GM21576 (cell line): ENCODE data around the gene SPRR3.

ENCODE experiments used
- ATAC-seq: cut with Tn5 transposase; IDR thresholded peaks from one replicate; pipeline ENCODE4 v1.9.1; 2021; ENCODE audit warnings: mild to moderate bottlenecking, moderate library complexity; ENCODE audit not compliant: unreplicated experiment

Gene SPRR3

GRCh38 chr1:153001382-153001781, at the start of gene SPRR3:
SPRR3 (plus strand) TSS chr1:153001749; CDS start chr1:153003021, 1,272 bp downstream.
- no peak for ATAC-seq

- no peak for ATAC-seq
These were observed 47.8 kb upstream of the SPRR3 start for GRCh38 chr1:152953761-152954160.

DNA sequence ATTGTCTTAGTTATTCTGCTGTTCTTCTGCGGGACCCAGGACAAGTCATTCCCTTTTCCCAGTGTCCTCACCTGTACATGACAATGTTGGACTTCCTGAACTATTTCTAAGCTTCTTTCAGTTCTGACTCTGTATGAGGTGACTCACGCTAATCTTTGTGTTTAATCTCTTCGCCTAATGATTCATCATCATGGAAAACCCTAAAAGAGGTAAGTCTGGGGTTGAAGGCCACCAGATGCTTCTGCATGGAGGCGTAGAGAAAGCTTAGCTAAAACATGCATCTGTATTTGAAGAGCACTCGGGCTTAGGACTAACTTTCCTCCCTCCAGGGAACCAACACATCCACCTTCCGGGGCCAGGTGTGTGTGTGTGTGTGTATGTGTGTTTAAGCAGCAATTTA, 47.1 kb upstream of the SPRR3 start:
- ATAC-seq = no peak

- no peak for ATAC-seq
These were observed 44.0 kb upstream of the SPRR3 start for GRCh38 chr1:152957561-152957960.

- ATAC-seq = no peak
These were observed 42.3 kb upstream of the SPRR3 start for GRCh38 chr1:152959273-152959672.

DNA sequence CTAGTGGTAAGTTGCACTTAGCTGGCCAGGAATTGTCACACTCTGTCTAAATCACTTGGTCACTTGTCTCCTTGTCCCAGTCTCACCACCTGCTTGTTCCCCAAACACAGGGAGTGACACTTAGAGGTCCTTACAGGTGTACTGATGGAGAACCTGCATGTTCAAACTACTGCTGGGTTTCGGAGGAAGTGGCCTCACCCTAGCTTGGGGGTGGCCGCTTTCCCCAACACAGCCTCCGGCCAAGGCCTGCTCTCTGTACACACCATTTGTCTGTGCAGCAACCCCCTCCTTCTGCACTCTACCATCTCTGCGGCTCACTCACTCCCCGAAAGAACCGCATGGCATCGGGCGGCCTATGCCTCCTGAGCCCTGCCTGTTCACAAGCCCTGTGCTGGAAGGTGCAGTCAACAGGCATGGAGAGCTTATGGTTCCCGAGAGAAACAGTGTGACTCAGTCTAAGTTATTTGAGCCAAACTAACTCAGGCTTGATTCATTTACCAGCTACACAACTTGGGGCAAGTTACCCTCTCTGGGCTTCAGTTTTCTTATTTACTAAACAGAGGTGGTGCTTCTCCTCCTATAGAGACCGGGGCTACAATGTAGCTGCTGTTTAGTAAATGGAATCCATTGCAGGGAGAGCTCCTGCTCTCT, 41.6 kb upstream of the SPRR3 start:
- ATAC-seq = no peak

GRCh38 chr1:152960452-152961044, 41.0 kb upstream of the SPRR3 start:
- no peak for ATAC-seq

- no peak for ATAC-seq
These were observed 40.2 kb upstream of the SPRR3 start for GRCh38 chr1:152961226-152961891.

- ATAC-seq = no peak
These were observed 38.6 kb upstream of the SPRR3 start for GRCh38 chr1:152962876-152963415.

- no peak for ATAC-seq
These were observed 37.0 kb upstream of the SPRR3 start for GRCh38 chr1:152964536-152964935.

DNA sequence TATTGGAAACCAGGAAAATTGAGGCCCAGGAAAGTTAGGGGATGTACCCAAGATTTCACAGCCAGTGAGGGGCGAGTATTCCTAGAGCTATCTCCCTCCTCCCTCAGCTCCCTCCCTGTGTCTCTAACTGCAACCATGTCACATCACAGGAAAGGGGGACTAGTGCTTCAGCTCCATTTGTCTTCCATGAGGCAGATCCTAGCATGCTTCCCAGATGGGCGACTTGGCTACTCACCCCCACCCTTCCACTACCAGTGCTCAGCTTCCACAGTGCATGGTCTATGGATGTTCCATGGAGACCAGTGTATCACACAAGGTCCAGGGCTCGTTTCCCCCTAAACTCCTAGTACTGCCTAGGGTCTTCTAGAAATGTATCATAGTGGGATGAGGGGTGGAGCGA, 35.7 kb upstream of the SPRR3 start:
- no peak for ATAC-seq

GRCh38 chr1:152967201-152967600, 34.3 kb upstream of the SPRR3 start:
- ATAC-seq = no peak

DNA sequence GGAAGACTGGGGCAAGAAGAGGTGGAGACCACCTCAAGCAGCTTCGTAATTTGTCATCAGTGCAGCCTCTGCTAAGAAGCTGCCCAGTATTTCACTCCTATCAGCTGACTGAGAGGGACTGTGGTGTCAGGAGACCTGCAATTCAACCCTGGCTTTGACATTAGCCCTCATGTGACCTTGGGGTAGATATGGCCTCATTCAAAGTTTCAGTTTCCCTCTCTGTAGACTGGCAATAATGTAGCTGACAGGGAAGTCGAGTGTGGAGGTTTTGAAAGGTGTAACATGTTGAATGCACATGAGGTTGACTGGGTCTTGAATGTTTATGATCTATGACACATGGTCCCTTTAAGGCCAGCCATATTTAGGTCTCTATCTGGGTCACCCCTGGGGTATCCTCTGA, 33.3 kb upstream of the SPRR3 start:
- peak; percentile 95 for ATAC-seq

DNA sequence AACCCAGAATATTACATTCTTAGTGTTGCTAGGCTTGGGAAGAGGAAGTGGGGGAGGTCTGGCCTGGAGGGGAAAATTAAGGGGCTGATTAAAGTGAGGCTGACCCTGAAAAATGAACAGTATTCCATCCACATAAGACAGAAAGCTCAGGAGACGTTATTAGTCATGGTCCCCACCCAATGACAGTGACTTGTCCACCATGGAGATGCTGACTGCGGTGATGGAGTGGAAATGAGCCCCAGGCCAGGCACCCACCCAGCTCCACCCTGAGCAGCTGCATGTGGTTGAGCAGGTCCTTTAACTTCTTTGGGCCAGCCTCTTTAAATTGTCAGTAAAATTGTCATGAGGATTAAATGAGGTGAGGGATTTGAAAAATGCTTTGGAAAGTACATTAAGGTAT, 32.5 kb upstream of the SPRR3 start:
- no peak for ATAC-seq

DNA sequence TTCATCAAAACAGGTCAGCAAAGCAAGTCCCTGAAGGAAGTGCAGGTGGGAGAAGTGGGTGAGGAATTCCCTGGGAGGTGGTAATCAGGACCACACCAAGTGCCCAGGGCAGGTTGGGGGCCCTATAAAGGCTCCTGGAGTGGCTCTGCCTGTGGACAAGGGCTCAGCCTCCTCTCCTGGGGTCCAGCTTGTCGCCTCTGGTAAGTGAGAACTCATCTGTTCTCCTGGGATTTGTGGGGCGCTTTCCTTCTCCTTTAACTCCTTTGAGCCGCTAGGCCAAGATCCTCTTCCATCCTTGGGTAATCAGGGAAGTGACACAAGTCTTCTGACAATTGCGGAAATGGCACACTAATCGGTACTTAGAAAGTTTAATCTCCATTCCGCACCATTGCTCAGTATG, 31.1 kb upstream of the SPRR3 start, which contains the start of gene SPRR4:
Gene SPRR4 (plus strand): TSS at position 154 of the 400 bp plus-strand sequence. CDS start 1,243 bp downstream, outside the sequence.
- ATAC-seq = no peak

DNA sequence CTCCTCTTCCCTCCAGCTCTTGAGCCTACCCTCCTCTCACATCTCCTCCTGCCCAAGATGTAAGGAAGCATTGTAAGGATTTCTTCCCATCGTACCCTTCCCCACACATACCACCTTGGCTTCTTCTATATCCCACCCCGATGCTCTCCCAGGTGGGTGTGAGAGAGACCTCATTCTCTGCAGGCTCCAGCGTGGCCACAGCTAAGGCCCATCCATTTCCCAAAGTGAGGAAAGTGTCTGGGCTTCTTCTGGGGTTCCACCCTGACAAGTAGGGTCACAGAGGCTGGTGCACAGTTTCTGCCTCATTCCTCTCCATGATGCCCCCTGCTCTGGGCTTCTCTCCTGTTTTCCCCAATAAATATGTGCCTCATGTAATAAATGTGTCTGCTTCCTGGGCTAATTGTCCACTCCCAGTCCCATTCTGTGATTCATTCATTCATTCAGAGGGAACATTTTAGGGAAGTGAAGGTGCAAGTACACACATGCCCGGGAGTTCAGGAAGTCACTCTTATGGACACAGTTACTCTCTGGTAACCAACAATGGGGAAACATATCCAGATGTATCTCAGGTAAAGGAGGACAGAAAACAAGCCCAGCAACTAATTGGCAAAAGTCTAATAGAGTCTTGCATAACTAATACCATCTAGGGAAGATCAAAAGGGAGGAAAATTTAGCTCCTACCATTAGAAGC, 29.2 kb upstream of the SPRR3 start:
- ATAC-seq = no peak

DNA sequence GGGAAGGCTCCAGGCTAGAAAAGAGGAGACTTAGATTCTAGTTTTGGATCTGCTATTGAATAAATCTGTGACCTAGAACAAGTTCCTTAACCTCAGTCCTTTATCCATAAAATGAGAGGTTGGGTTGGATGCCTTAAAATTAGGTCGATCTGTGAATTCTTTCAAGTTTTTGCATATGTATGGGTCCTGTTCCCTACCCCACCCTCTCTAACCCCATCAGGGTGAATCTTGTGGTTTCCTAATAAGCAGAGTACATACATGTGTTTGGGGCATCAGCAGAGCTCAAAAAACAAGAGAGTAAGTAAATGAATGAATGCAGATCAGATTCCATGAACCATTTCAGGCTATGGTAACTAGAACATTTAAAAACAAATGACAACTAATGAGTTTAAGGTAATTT, 24.9 kb upstream of the SPRR3 start:
- ATAC-seq = no peak

DNA sequence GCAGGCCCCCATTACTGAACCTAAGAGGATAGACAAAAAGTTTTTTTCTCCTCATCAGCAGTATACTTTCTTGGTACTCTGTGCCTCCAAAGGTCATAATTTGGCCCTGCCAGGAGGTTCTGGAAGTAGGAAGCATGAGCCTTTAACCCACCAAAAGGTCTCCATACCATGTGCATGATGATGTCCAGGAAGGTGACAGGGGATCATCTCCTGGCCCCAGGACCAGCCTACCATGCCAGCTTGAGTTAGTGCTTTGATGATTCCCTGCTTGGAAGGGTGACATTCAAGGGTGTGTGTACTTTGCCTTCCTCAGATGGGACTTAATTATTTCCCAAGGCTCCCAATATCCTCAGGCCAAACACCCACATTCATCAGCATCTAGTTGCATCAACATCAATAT, 23.9 kb upstream of the SPRR3 start:
- ATAC-seq = no peak

DNA sequence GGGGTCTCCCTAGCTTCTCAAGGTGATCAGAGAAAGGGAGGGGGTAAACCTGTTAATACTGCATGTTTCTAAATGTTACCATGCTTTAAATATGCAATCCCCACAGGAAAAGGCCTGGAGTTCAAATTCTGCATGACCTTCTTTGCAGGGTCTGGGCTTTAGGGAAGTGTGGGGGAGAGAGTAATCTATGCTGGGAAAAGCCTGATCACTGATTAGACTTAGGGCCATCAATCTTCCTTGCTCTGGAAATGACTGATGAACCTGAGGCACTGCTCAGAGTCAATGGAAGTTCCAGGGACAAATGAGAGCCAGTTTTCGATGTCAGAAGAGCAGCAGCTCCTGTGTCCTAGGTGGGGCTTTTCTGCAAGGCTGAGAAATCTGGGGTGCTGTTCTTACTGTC, 20.9 kb upstream of the SPRR3 start:
- no peak for ATAC-seq

GRCh38 chr1:152981146-152981871, 20.2 kb upstream of the SPRR3 start:
- no peak for ATAC-seq

DNA sequence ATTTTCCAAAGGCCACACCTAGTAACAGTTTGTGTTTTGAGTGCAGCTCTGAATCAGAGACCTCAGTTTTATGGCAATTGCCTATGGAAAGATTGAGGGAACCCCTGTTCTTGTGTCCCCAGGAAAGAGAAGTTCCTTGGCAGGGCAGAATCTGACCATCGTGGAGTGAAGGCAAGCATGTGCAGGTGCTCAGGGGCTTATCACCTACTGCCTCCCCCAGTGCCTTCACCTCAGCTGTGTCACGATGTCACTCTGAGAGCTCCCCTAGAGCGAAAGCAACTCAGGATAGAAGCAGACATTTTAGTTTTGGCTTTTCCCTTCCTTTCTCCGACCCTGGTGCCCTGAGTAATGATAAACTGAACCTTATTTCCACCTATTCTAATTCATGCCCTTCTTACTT, 19.5 kb upstream of the SPRR3 start:
- no peak for ATAC-seq
